Ovary (tissue), 9 donors: ENCODE measurements around the gene RGS16. TPM values are rescaled to one million over a fixed set of nuclear protein-coding genes. Genes with fewer than 3 reads are reported as not detected.

ENCODE experiments used
- DNase-seq, 5 donors: peaks; one replicate each; pipeline ENCODE4 v3.0.0-alpha.2; 2019 to 2020
- H3K27ac ChIP-seq, 2 donors: fragments of 200-600 bp; one replicate each; pipeline versions ENCODE4 v1.5.1 to v1.8.0; 2019 to 2022
- H3K27me3 ChIP-seq: fragments of 200-600 bp; one replicate; pipeline ENCODE4 v1.8.0; 2022
- H3K36me3 ChIP-seq: fragments of 200-600 bp; sonication (generic); one replicate; pipeline ENCODE4 v1.5.1; 2019
- H3K4me1 ChIP-seq: one replicate; pipeline ENCODE4 v1.8.1; 2013; ENCODE audit warnings: mild to moderate bottlenecking, moderate library complexity; ENCODE audit not compliant: insufficient read depth
- H3K4me3 ChIP-seq: fragments of 200-600 bp; sonication (generic); one replicate; pipeline ENCODE4 v1.5.1; 2017
- H3K9me3 ChIP-seq, 2 donors: fragments of 200-600 bp in 1 of 2; sonication (generic) in 1 of 2; one replicate each; pipeline versions ENCODE4 v1.5.1 to v1.8.1; 2013 to 2019; ENCODE audit warnings: mild to moderate bottlenecking in 1 of 2, moderate library complexity in 1 of 2
- EP300 ChIP-seq: sonication (generic); formaldehyde crosslinking; IDR thresholded peaks from one replicate; pipeline ENCODE4 v1.6.1; 2017; ENCODE audit warnings: antibody characterized with exemption
- POLR2A ChIP-seq: fragments of 450-650 bp; IDR thresholded peaks from one replicate; pipeline ENCODE4 v1.6.1; 2017; ENCODE audit warnings: antibody characterized with exemption, mild to moderate bottlenecking, moderate library complexity
- WGBS, 3 donors: extraction: QIAGEN DNeasy Blood & Tissue Kit in 1 of 3; methylation state at CpG; one replicate each; pipeline versions ENCODE4 v1.1.5 to v1.1.7; 2013 to 2017; 5-methylcytosine and 5-hydroxymethylcytosine counted together
- intact Hi-C, 4 donors: fragments of 100-400 bp; cut with DNase I; formaldehyde crosslinking; loops; one replicate each; pipeline versions ENCODE4 v1.11.0 to v1.15.1; 2022 to 2023
- polyA plus RNA-seq, 2 donors: library from polyadenylated mRNA; stranded (reverse); fragments of 200-250 nt in 1 of 2; fragments of 350-450 nt in 1 of 2; fragmentation: Illumina TruSeq in 1 of 2; extraction: RNeasy Lipid Tissue Mini Kit (QIAGEN cat#74804) in 1 of 2; gene quantifications; one replicate each; pipeline ENCODE4 v1.2.3, GENCODE V29; 2013 to 2014
- small RNA-seq: library from RNA; depleted of rRNA; stranded (forward); fragments of <200 nt; gene quantifications from one replicate; pipeline ENCODE3, GENCODE V24; 2016
- total RNA-seq, 7 donors: library from RNA; depleted of rRNA in 2 of 7; stranded (reverse); fragments of >200 nt in 2 of 7; fragmentation: NEBNext Ultra II Directional in 3 of 7; extraction: Animal tissue kit (Norgen Biotek cat#: 25700) in 3 of 7; gene quantifications; one replicate each; pipeline versions ENCODE4 v1.1.0 to v1.2.4, GENCODE V29; 2016 to 2023
- TF ChIP-seq, protein P1 (sequence below), 3 donors: fragments of 450-650 bp in 2 of 3; fragments of 200-600 bp in 1 of 3; IDR thresholded peaks; one replicate each; pipeline versions ENCODE4 v1.5.1 to v1.8.0; 2016 to 2022; ENCODE audit warnings: antibody characterized with exemption in 3 of 3, mild to moderate bottlenecking in 1 of 3
- donor health status: DM: no; HTN: no; CAD: no; lungs with moderate emphysema.
- donor health status: DM: no; HTN: no; CAD: no.
- donor health status: Bipolar disorder and iron deficiency.
- donor health status: DM: yes; HTN: yes; CAD: no.
- donor health status: DM: no; HTN: no; CAD: no.
- donor health status: DM: yes; HTN: yes; CAD: no.

Gene RGS16
- total and polyA plus RNA-seq, 9 donors: 1.1 to 7.4 (median 3.3) TPM

DNA sequence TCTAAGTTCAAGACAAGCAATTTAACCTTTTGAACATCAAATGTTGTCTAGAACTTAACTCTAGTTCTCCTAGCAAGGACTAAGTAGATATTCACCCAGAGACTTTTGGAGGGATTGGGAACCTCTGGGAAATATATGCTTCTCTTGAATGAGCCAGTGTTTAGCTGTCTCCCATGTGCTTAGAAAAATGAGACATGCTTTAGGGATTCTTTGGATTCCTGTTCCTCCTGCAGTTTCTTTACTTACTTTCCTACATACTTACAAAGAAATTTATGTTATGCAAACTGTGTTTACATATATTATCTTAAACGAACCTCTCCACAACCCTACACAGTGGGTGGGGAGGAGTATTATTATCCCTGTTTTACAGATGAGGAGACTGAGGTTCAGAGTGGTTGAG is 54.4 kb downstream of the RGS16 start:
- Histone ChIP-seq H3K4me3 (no peak overlapping the region), H3K27ac (no peak overlapping the region), H3K36me3 (no peaks in the 10 kb centered on the region), H3K4me1 (no peaks in the 10 kb centered on the region), H3K9me3 (no peaks in the 10 kb centered on the region), H3K27me3 (no peaks in the 10 kb centered on the region)
- WGBS, 3 donors: 5 to 19% (median 10%) methylated on average over 1 of the region's 1 CpG
- DNase-seq: no peak
- intact Hi-C loops: no loop called here
- TF ChIP-seq EP300 (no peak), POLR2A (no peak)
- TF ChIP-seq, protein P1, sequence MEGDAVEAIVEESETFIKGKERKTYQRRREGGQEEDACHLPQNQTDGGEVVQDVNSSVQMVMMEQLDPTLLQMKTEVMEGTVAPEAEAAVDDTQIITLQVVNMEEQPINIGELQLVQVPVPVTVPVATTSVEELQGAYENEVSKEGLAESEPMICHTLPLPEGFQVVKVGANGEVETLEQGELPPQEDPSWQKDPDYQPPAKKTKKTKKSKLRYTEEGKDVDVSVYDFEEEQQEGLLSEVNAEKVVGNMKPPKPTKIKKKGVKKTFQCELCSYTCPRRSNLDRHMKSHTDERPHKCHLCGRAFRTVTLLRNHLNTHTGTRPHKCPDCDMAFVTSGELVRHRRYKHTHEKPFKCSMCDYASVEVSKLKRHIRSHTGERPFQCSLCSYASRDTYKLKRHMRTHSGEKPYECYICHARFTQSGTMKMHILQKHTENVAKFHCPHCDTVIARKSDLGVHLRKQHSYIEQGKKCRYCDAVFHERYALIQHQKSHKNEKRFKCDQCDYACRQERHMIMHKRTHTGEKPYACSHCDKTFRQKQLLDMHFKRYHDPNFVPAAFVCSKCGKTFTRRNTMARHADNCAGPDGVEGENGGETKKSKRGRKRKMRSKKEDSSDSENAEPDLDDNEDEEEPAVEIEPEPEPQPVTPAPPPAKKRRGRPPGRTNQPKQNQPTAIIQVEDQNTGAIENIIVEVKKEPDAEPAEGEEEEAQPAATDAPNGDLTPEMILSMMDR (IDR thresholded peaks at IDR 0.05): no peak

DNA sequence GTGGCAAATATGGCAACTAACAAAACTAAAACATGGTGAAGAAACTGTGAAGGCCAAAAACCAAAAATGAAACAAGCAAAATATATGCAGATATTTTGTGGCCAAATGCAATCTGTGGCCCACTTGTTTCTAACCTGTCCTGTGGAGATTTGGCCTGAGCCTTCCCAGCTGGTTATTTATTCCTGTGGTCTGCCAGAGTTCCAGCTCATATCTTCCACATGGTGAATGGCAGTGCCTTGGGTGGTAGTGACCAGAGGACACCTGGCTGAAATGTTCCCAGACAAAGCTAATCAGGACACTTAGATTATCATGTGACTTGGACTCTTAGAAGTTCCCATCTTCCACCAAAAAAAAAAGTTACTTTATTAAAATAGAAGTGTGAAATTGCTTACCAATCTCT is 54.8 kb downstream of the RGS16 start:
- Histone ChIP-seq H3K36me3 (no peaks in the 10 kb centered on the region), H3K4me3 (no peak overlapping the region), H3K4me1 (no peaks in the 10 kb centered on the region), H3K27ac (no peak overlapping the region), H3K27me3 (no peaks in the 10 kb centered on the region), H3K9me3 (no peaks in the 10 kb centered on the region)
- intact Hi-C loops: no loop called here
- TF ChIP-seq POLR2A (no peak), EP300 (no peak)
- TF ChIP-seq, protein P1 (IDR thresholded peaks at IDR 0.05): no peak
- DNase-seq: no peak

Small RNAs within 50 kb of the gene (small RNA-seq; reads per million reads assigned to genes)
- not detected for gene RF00017

Other genes starting within 250 kb of the RGS16 start
- 1,000 to 10,000 TPM in 5 of 7 donors, 100 to 1,000 TPM in 2; 605 to 1,338 (median 1,071) TPM for gene GLUL, start 212.6 kb downstream of the RGS16 start, total RNA-seq
- gene GLUL, start 212.6 kb downstream of the RGS16 start, polyA plus RNA-seq: 100 to 1,000 TPM; 587 to 640 TPM
- not detected for gene TEDDM1, start 203.7 kb downstream of the RGS16 start, total RNA-seq
- gene TEDDM1, start 203.7 kb downstream of the RGS16 start, polyA plus RNA-seq: under 1 TPM in 1 of 2 donors, not detected in 1; 0.58 TPM
- not detected for gene RGSL1, start 154.2 kb downstream of the RGS16 start, total RNA-seq
- gene RGSL1, start 154.2 kb downstream of the RGS16 start, polyA plus RNA-seq: not detected
- 10 to 100 TPM in 3 of 7 donors, 1 to 10 TPM in 4; 6.7 to 14.1 (median 9.7) TPM for gene RNASEL, start 15.1 kb downstream of the RGS16 start, total RNA-seq
- 10 to 100 TPM in 1 of 2 donors, 1 to 10 TPM in 1; 6.8 to 15.0 TPM for gene RNASEL, start 15.1 kb downstream of the RGS16 start, polyA plus RNA-seq
- 1 to 10 TPM in 1 of 7 donors, under 1 TPM in 5, not detected in 1; 0.12 to 1.7 (median 0.25) TPM for gene RGS8, start 80.2 kb upstream of the RGS16 start, total RNA-seq
- gene RGS8, start 80.2 kb upstream of the RGS16 start, polyA plus RNA-seq: 1 to 10 TPM in 1 of 2 donors, under 1 TPM in 1; 0.38 to 4.8 TPM
- gene NPL, start 185.4 kb upstream of the RGS16 start, total RNA-seq: 10 to 100 TPM in 1 of 7 donors, 1 to 10 TPM in 6; 2.3 to 26.0 (median 3.7) TPM
- 10 to 100 TPM in 1 of 2 donors, 1 to 10 TPM in 1; 3.4 to 23.5 TPM for gene NPL, start 185.4 kb upstream of the RGS16 start, polyA plus RNA-seq
- 100 to 1,000 TPM in 5 of 7 donors, 10 to 100 TPM in 2; 70.6 to 168 (median 140) TPM for gene DHX9, start 235.0 kb upstream of the RGS16 start, total RNA-seq
- 10 to 100 TPM; 81.5 to 98.0 TPM for gene DHX9, start 235.0 kb upstream of the RGS16 start, polyA plus RNA-seq